Lung (tissue), 12 donors: ENCODE data around the gene CEP78. TPM values are rescaled to one million over a fixed set of nuclear protein-coding genes. Genes with fewer than 3 reads are reported as not detected.

Source experiments
- ATAC-seq: fragments of 200-7000 bp; cut with Tn5 transposase; one replicate; pipeline ENCODE4 v1.9.1; 2020; ENCODE audit warnings: moderate number of reproducible peaks; ENCODE audit not compliant: insufficient read depth, low FRiP score
- DNase-seq, 3 donors: peaks; one replicate each; pipeline ENCODE4 v3.0.0-alpha.2; 2013 to 2017
- H3K27ac ChIP-seq, 2 donors: one replicate each; pipeline ENCODE4 v1.5.1; 2013; ENCODE audit warnings: mild to moderate bottlenecking in 2 of 2, moderate library complexity in 2 of 2, control low read depth in 1 of 2, inconsistent platforms in 1 of 2, low read depth in 1 of 2, low read length in 1 of 2
- H3K27me3 ChIP-seq, 3 donors: one replicate each; pipeline ENCODE4 v1.5.1; 2013; ENCODE audit warnings: low read length in 2 of 3; ENCODE audit not compliant: control insufficient read depth in 3 of 3, insufficient read depth in 3 of 3
- H3K36me3 ChIP-seq, 4 donors: one replicate each; pipeline ENCODE4 v1.5.1; 2013; ENCODE audit warnings: low read length in 4 of 4, mild to moderate bottlenecking in 1 of 4, moderate library complexity in 1 of 4; ENCODE audit not compliant: control insufficient read depth in 4 of 4, insufficient read depth in 4 of 4
- H3K4me1 ChIP-seq, 5 donors: one replicate each; pipeline ENCODE4 v1.5.1; 2013; ENCODE audit warnings: low read length in 5 of 5, mild to moderate bottlenecking in 2 of 5, moderate library complexity in 1 of 5; ENCODE audit not compliant: control insufficient read depth in 5 of 5, insufficient read depth in 5 of 5
- H3K4me3 ChIP-seq: one replicate; pipeline ENCODE4 v1.5.1; 2013; ENCODE audit warnings: mild to moderate bottlenecking, control low read depth, moderate library complexity
- H3K9ac ChIP-seq, 2 donors: one replicate each; pipeline ENCODE4 v1.5.1; 2013; ENCODE audit warnings: low read length in 2 of 2, control low read depth in 1 of 2; ENCODE audit not compliant: insufficient read depth in 1 of 2
- H3K9me3 ChIP-seq, 4 donors: one replicate each; pipeline ENCODE4 v1.5.1; 2013; ENCODE audit warnings: low read length in 3 of 4, mild to moderate bottlenecking in 1 of 4, moderate library complexity in 1 of 4; ENCODE audit not compliant: control insufficient read depth in 4 of 4, insufficient read depth in 3 of 4
- WGBS, 2 donors: extraction: QIAGEN DNeasy Blood & Tissue Kit; methylation state at CpG; one replicate each; pipeline ENCODE4 v1.1.7; 2013; 5-methylcytosine and 5-hydroxymethylcytosine counted together
- polyA plus RNA-seq, 2 donors: library from polyadenylated mRNA; stranded (reverse); fragments of 200-250 nt; gene quantifications; one replicate each; pipeline ENCODE4 v1.2.1, GENCODE V29; 2013
- total RNA-seq, 2 donors: library from RNA; depleted of rRNA in 1 of 2; stranded (reverse); fragments of >200 nt in 1 of 2; gene quantifications; one replicate each; pipeline ENCODE4 v1.2.1, GENCODE V29; 2014 to 2021
- TF ChIP-seq, protein P1 (sequence below): IDR thresholded peaks from 2 replicates; pipeline ENCODE4 v1.5.1; 2012; ENCODE audit warnings: mild to moderate bottlenecking; ENCODE audit errors: control extremely low read depth, extremely low read depth
- donor health status: control.
- donor health status: control.
- donor health status: Bipolar disorder and iron deficiency.
- donor health status: healthy.
- donor health status: DM: yes; HTN: yes; CAD: no.

Gene CEP78
- total and polyA plus RNA-seq, 4 donors, result 3.7 to 38.0 (median 11.6) TPM

- no peak overlapping the region for H3K4me3 ChIP-seq
- H3K27me3 ChIP-seq, result no peaks in the 10 kb centered on the region
- DNase-seq (no peak), ATAC-seq (no peak)
- peaks cover 0 to 25% (median 2%) of the 10 kb centered on the region in 4 donors for H3K36me3 ChIP-seq
- WGBS, 2 donors, result 87 to 97% methylated on average over 4 of the region's 4 CpGs
- H3K9ac ChIP-seq, result no peak overlapping the region
- H3K27ac ChIP-seq, result no peak overlapping the region
- peaks cover 0 to 5% (median 1%) of the 10 kb centered on the region in 5 donors for H3K4me1 ChIP-seq
- H3K9me3 ChIP-seq, result no peaks in the 10 kb centered on the region
- TF ChIP-seq, protein P1, sequence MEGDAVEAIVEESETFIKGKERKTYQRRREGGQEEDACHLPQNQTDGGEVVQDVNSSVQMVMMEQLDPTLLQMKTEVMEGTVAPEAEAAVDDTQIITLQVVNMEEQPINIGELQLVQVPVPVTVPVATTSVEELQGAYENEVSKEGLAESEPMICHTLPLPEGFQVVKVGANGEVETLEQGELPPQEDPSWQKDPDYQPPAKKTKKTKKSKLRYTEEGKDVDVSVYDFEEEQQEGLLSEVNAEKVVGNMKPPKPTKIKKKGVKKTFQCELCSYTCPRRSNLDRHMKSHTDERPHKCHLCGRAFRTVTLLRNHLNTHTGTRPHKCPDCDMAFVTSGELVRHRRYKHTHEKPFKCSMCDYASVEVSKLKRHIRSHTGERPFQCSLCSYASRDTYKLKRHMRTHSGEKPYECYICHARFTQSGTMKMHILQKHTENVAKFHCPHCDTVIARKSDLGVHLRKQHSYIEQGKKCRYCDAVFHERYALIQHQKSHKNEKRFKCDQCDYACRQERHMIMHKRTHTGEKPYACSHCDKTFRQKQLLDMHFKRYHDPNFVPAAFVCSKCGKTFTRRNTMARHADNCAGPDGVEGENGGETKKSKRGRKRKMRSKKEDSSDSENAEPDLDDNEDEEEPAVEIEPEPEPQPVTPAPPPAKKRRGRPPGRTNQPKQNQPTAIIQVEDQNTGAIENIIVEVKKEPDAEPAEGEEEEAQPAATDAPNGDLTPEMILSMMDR, result no peak
Measured at GRCh38 chr9:78242041-78242440, 6.2 kb downstream of the CEP78 start.

GRCh38 chr9:78243130-78243529 is 7.3 kb downstream of the CEP78 start:
- WGBS, 2 donors, result 97 to 98% methylated on average over 1 of the region's 1 CpG
- Histone ChIP-seq H3K36me3 (peaks cover 0 to 35% (median 4%) of the 10 kb centered on the region in 4 donors), H3K27ac (no peak overlapping the region), H3K9ac (no peak overlapping the region), H3K4me3 (no peak overlapping the region), H3K4me1 (peaks cover 0 to 4% (median 0%) of the 10 kb centered on the region in 5 donors), H3K9me3 (no peaks in the 10 kb centered on the region), H3K27me3 (no peaks in the 10 kb centered on the region)
- TF ChIP-seq, protein P1, result no peak
- ATAC-seq (no peak), DNase-seq (no peak)

DNA sequence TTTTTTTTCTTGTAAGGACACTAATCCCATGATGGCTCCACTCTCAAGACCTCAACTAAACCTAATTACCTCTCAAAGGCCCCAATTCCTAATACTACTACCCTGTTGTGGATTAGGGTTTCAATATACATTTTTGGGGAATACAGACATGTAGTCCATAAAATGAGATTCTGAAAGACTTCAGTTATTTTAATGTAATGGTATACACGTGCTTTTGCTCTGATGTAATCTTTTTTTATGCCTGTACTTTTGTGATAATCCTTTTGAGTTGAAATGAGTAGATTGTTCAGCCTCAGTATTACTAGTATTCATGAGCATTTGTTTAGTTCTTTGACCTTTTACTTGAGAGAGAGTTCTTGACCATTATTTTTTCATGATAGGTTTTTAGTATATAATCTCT is 9.5 kb downstream of the CEP78 start:
- TF ChIP-seq, protein P1, result no peak
- Histone ChIP-seq H3K4me3 (no peak overlapping the region), H3K27ac (no peak overlapping the region), H3K9me3 (no peaks in the 10 kb centered on the region), H3K4me1 (no peaks in the 10 kb centered on the region), H3K36me3 (peaks cover 0 to 35% (median 3%) of the 10 kb centered on the region in 4 donors), H3K9ac (no peak overlapping the region), H3K27me3 (no peaks in the 10 kb centered on the region)
- ATAC-seq, result no peak
- 92 to 97% methylated on average over 1 of the region's 1 CpG for WGBS, 2 donors
- no peak for DNase-seq

- H3K27me3 ChIP-seq, result no peaks in the 10 kb centered on the region
- WGBS, 2 donors, result 83 to 89% methylated on average over 1 of the region's 1 CpG
- H3K9ac ChIP-seq, result no peak overlapping the region
- no peak overlapping the region for H3K27ac ChIP-seq
- no peaks in the 10 kb centered on the region for H3K9me3 ChIP-seq
- H3K4me3 ChIP-seq, result no peak overlapping the region
- ATAC-seq (no peak), DNase-seq (no peak)
- peaks cover 0 to 28% (median 3%) of the 10 kb centered on the region in 4 donors for H3K36me3 ChIP-seq
- no peaks in the 10 kb centered on the region for H3K4me1 ChIP-seq
- TF ChIP-seq, protein P1, result no peak
Measured at GRCh38 chr9:78248635-78249034, 12.8 kb downstream of the CEP78 start.
